ENCODE measurements around the gene ZNF585A. TPM values are rescaled to one million over a fixed set of nuclear protein-coding genes. Genes with fewer than 3 reads are reported as not detected.
A peak's percentile ranks its signal among the peaks of the same experiment; 100 is the strongest.
"Not testable (repeated sequence)": the region's sequence is repeated elsewhere in the genome, so short reads cannot be mapped to it uniquely, and the experiment has no call there.

ZNF585A gene
- total RNA-seq = 4.3 and 7.5 TPM in 2 replicates

DNA sequence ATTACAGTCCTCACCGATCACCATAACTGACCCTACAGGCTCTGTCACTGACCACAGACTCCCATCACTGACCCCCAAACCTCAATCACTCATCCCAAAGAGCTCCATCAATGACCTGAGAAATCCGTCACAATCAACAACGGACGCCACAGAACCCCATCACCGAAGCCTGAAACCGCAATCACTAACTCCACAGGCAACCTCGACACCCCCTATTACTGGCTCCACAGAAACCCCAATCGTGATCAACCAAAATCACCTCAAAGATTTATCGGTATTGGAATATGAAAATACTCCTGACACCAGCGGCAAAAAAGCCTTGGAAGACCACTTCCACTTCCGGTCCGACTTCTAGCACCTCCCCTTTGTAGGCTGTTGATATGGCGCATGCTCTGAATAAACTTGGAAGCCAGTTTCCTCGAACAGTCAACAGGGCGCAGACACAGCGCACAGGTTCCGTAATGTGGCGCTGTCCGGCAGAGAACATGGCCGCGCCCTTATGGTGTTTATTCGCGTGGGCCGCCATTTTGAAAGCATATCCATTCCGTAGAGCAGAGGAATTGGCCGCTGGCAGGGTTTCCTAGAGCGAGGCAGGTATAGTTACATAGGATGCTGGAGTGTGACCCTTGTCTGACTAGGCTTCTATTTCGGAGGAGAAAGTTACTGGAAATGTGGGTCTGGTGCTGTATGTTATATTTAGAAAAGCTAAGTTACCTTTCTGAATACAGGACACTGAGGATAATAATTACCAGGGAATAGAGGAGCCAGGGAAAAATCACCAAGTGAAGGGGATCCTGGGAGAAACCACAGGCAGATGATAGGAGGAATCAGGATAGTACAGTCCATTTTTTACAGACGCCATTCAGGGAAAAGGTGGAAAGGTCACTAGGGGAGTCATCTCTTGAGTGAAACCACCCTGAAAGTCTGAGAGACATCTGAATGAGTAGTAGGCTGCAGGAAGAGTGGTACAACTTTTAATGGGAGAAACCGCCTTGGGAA is at the start of gene ZNF585A:
TSS of gene ZNF585A (minus strand) at position 328 of the 999 bp plus-strand sequence. CDS start 2,785 bp downstream, outside the sequence.
- DNase-seq = peak; percentile 98

DNA sequence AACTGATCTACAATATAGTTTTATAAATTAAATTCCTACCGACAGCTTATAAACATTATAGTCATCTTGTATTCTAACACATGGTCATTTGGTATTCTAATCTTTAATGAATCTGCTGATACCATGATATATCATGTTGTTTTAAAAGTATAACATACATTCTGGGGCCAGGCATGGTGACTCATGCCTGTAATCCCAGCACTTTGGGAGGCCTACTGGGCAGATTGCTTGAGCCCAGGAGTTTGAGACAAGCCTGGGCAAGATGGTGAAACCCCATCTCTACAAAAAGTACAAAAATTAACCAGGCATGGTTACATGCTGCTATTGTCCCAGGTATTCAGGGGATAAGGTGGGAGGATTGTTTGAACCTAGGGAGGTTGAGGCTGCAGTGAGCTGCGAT is 48.6 kb upstream of the ZNF585A start:
- DNase-seq = no peak

DNA sequence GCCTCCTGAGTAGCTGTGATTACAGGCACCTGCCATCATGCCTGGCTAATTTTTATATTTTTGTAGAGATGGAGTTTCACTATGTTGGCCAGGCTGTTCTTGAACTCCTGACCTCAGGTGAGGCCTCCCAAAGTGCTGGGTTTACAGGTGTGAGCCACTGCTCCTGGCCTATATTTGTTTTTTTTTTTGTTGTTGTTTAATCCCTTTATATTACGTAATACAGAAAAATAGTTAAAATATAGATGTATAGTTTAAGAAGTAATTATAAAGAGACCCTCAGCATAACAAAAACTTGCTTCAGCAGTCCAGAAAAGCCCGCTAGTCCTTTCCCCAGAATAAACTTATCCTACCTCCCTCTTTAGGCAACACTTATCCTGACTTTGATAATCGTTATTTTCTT is 47.9 kb upstream of the ZNF585A start:
- DNase-seq = no peak

DNA sequence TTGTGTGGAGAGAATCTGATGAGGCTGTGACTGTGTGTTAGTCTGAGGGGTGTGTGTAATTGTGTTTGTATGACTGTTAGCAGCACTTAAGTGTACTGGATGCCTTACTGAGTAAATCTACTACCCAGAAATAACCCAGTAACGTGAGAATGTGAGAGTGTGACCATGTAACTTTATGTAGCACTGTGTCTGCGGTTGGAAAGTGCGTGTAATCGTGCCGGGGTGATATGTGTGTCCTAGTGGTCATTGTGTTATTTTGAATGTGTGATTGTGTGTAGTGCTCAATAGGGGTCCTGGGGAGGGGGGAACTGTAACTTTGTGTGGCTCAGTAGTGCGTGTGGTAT is 46.1 kb upstream of the ZNF585A start:
- DNase-seq = peak; percentile 33

DNA sequence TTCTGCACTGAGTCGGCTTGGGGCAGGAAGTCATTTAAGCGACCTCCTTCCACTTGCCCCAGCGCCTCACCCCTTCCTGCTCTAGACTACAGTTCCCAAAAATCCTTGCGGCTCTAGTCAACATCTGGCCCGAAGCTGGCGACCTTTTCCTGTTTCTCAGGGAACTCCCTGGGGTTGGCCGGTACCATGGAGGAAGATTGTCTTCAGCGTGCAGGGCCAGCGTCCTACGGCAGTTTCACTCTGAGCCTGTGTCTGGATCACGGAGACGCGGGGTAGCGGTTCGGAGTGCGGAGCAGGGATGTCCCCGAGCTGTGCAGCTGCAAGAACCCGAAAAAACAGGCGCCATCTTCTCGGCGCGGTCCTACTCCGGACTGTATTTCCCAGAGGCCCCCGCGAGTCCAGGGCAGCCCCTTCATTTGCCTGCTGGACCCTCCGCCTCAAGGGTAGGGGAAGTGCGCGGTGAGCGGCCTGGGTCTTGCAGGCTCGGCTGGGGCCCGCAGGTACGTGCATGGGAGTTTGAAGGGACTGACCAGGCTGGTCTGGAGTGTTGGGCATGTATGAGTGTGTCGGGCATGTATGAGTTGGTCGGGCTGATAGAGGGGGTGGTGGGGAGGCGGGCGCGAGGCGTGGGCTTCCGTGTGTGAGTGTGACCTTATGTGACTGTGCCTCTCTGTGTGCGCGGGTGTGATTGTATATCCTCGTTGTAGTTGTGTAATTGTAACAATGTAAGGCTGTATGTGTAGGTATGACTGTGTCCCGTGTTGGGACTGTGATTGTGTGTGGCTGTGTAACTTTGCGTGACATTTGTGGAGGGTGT is 45.5 kb upstream of the ZNF585A start, which contains the start of gene ZNF383:
TSS of gene ZNF383 (plus strand) at position 440 of the 817 bp plus-strand sequence. CDS start 12,240 bp downstream, outside the sequence.
- peak; percentile 89 for DNase-seq

DNA sequence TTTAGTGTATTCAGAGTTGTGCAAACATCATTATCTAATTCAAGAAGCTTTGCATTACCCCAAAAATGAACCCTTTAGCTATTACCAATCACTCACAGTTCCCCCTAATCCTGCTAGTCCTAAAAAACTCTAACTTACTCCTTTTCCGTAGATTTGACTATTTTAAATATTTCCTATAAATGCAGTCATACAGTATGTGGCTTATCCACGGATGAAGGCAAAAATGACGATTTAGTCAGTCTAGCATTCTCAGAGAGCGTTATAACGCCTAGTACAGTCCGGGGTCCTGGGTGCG is 44.9 kb upstream of the ZNF585A start:
- no peak for DNase-seq

DNA sequence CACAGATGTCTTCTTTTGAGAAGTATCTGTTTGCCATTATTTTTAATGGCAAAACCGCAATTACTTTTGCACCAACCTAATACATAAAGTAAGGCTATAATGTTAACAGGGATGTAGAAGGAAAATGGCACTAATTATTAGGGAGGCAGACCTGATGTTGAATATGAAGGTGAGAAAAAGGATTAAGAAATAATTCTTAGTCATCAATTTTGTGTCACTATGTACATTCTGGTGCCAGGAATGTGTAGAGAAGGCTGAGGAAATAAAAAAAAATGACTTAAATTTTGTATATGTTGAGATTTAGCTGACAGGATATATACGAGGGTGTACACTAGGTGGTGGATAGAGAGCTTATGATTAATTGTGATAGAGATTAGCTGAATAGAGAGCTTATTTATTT is 25.3 kb upstream of the ZNF585A start:
- no peak for DNase-seq

DNA sequence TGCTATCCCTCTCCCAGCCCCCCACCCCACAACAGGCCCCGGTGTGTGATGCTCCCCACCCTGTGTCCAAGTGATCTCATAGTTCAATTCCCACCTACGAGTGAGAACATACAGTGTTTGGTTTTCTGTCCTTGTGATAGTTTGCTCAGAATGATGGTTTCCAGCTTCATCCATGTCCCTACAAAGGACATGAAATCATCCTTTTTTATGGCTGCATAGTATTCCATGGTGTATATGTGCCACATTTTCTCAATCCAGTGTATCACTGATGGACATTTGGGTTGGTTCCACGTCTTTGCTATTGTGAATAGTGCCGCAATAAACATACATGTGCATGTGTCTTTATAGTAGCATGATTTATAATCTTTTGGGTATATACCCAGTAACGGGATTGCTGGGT is 24.6 kb upstream of the ZNF585A start:
- DNase-seq = not testable (repeated sequence)

DNA sequence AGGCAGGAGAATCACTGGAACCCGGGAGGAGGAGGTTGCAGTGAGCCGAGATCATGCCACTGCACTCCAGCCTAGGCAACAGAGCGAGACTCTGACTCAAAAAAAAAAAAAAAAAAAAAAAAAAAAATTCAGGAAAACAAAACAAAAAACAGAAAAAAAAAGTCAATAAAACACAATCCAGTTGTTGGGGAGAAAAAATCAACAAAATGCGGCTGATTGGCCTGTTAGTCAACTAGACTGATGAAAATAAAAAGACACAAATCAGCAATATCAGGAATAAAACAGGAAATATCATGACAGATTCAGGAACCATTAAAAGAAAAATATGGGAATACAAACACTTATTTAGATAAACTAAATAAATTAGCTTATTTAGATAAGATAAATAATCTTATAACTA is 22.8 kb upstream of the ZNF585A start:
- not testable (repeated sequence) for DNase-seq

DNA sequence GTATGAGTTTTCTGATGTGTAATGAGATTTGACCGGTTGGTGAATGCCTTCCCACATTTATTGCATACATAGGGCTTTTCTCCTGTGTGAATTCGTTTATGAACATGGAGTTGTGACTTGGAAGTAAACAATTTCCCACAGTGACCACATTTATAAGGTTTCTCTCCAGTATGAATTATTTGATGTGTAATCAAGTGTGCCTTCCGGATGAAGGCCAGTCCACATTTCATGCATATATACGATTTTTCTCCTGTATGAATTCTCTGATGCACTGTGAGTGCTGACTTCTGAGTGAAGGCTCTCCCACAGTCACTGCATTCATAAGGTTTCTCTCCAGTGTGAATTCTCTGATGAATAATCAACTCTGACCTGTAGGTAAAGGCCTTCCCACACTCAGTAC is 13.6 kb upstream of the ZNF585A start:
- not testable (repeated sequence) for DNase-seq

DNA sequence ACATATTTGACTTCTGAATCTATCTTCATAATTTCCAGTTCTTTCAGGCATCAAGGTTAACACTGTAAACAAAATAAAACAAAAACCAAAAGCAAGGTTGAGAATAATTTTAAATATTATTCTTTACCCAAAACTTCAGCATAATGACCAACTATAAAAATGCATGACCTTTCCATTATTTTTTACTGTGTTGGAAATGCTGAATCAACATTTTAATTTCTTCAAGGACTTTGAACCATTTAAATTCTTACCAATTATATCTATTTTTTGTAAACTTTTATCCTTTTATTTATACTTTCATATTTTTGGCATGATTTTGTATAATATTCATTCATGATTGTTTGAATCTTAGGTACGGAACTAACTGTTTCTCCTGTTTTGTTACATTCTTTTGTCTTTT is 6.9 kb downstream of the ZNF585A start:
- DNase-seq = no peak

DNA sequence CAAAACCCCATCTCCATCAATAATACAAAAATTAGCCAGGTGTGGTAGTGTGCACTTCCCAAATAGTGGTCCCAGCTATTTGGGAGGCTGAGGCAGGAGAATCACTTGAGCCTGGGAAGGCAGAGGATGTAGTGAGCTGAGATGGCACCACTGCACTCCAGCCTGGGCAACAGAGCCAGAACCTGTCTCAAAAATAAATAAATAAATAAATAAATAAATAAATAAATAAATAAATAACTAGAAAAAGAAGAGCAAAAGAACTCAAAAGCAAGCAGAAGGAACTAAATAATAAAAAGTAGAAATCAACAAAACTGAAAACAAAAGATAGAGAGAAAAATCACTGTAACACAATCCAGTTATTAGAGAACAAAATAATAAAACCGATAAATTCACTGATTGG is 12.3 kb downstream of the ZNF585A start:
- DNase-seq = no peak

DNA sequence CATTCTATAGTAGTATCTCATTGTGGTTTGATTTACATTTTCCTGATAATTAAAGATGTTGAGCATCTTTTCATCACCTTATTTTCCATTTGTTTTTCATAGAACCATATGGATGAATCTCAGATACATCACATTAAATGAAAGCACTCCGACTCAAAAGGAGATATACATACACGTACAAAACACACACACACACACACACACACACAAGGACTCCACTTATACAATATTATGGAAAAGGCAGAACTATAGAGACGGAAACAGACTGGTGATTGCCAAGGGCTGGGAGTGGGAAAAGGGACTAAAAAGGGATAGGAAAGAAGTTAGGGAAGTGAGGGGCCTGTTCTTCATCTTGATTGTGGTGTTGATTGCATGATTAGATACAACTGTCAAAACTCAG is 24.3 kb downstream of the ZNF585A start:
- no peak for DNase-seq

DNA sequence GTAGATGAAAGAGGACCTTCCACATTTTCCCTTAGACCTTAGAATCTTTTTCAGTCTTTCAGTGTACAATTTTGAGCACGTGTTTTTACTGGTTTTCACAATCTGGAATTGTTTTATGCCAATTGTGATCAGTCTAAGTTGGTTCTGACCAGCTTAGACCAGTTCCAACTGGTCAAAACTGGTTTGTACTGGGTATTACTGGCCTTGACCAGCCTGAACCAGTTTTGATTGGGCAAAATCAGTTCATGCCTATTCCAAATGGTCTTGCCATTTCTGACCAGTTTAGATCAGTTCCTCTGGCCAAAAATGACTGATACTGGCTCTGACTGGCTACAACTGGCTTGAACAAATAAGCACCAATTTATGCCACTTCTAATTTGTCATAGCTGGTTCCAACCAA is 36.4 kb downstream of the ZNF585A start:
- DNase-seq = no peak

DNA sequence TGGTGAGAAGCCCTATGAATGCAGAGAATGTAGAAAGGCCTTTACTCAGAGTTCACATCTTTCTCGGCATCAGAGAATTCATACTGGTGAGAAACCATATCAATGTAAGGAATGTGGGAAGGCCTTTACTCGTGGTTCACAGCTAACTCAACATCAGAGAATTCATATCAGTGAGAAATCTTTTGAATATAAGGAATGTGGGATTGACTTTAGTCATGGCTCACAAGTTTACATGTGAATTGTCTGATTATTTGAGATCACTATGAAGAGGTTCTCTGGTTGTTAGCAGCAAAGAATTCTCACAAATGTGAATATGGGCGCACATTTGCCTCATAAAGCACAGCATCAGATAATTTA is 43.7 kb downstream of the ZNF585A start:
- no peak for DNase-seq

DNA sequence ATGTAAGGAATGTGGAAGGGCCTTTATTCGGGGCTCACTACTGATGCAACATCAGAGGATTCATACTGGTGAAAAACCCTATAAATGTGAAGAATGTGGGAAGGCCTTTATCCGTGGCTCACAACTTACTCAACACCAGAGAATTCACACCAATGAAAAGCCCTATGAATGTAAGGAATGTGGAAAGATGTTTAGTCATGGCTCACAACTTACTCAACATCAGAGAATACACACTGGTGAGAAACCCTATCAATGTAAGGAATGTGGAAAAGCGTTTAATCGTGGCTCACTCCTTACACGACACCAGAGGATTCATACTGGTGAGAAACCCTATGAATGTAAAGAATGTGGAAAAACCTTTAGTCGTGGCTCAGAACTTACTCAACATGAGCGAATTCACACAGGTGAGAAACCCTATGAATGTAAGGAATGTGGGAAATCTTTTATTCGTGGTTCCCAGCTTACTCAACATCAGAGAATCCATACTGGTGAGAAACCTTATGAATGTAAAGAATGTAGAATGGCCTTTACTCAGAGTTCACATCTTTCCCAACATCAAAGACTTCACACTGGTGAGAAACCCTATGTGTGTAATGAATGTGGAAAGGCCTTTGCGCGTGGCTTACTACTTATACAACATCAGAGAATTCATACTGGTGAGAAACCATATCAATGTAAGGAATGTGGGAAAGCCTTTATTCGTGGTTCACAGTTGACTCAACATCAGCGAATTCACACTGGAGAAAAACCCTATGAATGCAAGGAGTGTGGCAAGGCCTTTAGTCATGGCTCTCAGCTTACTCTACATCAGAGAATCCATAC is 44.3 kb downstream of the ZNF585A start:
- no peak for DNase-seq

DNA sequence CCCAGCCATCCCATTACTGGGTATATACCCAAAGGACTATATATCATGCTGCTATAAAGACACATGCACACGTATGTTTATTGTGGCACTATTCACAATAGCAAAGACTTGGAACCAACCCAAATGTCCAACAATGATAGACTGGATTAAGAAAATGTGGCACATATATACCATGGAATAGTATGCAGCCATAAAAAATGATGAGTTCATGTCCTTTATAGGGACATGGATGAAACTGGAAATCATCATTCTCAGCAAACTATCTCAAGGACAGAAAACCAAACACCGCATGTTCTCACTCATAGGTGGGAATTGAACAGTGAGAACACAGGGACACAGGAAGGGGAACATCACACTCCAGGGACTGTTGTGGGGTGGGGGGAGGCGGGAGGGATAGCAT is 50.4 kb downstream of the ZNF585A start:
- DNase-seq = not testable (repeated sequence)

DNA sequence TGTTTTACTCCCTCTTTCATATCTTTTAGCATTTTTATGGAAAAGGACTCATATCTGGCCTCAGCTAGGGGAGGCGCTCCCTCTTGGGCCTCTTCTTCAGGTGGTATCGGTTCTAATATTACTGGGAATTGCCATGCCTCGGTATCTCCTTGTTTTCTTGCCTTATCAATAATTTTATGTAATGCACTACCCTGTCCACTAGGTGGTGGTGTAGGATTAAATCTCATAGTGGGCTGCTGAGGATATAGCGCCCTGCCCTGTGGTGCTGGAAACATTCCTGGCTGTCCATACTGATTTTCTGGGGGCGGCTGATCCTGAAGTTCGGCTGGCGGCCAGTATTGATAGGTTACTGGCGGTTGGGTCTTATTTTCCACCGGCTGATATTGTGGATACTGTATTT is 58.5 kb downstream of the ZNF585A start:
- no peak for DNase-seq

DNA sequence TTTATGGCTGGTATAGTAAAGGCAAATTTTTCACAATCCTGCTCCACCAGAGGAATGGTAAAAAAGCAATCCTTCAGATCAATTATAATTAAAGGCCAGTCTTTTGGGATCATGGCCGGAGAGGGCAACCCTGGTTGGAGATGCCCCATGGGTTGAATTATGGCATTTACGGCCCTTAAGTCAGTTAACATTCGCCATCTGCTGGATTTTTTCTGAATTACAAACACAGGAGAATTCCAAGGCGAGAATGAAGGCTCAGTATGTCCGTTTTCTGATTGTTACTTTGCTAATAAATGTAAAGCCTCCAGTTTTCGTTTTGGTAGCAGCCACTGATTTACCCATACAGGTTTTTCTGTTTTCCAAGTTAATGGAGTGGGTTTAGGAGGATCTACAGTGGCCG is 60.7 kb downstream of the ZNF585A start:
- peak; percentile 30 for DNase-seq

DNA sequence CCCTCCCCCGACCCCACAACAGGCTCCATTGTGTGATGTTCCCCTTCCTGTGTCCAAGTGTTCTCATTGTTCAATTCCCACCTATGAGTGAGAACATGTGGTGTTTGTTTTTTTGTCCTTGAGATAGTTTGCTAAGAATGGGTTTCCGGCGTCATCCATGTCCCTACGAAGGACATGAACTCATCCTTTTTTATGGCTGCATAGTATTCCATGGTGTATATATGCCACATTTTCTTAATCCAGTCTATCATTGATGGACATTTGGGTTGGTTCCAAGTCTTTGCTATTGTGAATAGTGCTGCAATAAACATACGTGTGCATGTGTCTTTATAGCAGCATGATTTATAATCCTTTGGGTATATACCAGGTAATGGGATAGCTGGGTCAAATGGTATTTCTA is 68.4 kb downstream of the ZNF585A start:
- not testable (repeated sequence) for DNase-seq

DNA sequence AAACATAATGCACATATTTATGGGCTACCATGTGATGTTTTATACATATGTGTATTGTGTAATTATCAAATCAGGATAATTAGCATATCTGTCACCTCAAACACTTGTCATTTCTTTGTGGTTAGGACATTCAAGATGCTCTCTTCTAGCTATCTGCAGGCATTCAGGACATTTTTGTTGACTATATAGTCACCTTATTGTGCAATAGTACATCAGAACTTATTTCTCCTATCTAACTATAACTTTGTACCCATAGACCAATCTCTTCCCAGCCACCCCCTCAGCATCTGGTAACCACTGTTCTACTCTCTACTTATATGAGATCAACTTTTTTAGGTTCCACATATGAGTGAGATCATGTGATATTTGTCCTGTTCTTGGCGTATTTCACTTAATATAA is 73.9 kb downstream of the ZNF585A start:
- DNase-seq = no peak

DNA sequence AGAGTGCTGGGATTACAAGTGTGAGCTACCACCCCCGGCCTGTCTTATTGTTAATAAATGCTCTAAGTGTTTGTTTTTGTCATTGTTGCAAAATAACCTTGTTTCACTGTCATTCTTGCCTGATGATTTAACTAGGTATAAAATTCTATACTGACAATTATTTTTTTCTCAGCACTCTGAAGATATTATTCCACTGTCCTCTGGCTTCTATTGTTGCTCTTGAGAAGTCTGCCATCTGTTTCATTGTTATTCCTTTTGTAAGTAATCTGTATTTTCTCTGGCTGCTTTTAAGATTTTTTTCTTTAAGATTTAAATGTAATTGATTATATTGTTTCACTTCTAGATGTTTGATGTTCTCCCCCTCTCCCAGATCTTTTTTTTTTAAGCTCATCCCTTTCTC is 76.6 kb downstream of the ZNF585A start:
- peak; percentile 2 for DNase-seq
